ENCODE results near the gene SLC9C2. TPM values are rescaled to one million over a fixed set of nuclear protein-coding genes. Genes with fewer than 3 reads are reported as not detected.

SLC9C2 gene
- total RNA-seq, 1 experiment from 2014 or later = not detected

- CTCF ChIA-PET = no interaction called here
- H3K27ac ChIP-seq (ENCODE audit: low read length) = no peak overlapping the region
- POLR2A ChIA-PET = no interaction called here
- DNase-seq (ENCODE audit: low read depth, low spot score) (no peak), ATAC-seq (no peak)
- H3K9me3 ChIP-seq (ENCODE audit: control insufficient read depth, insufficient read depth, low read depth, low read length) = no peaks in the 10 kb centered on the region
- peaks cover 53% of the 10 kb centered on the region for H3K36me3 ChIP-seq (ENCODE audit: control insufficient read depth, insufficient read depth, low read length)
- in situ Hi-C loops (cut with HindIII; ENCODE audit: low pct_unique_long_range_greater_than_20kb, low sequenced_read_pairs) (no loop called here), intact Hi-C loops (cut with micrococcal nuclease; ENCODE audit: unreplicated experiment) (no loop called here)
- no peak overlapping the region for H3K4me3 ChIP-seq (ENCODE audit: low read depth in 2 of 2, low read length in 2 of 2)
- no peaks in the 10 kb centered on the region for H3K27me3 ChIP-seq (ENCODE audit: control insufficient read depth, insufficient read depth, low read length)
- TF ChIP-seq TCF7L2 (IDR thresholded peaks at IDR 0.05; ENCODE audit: low read depth, low read length) (no peak), REST (IDR thresholded peaks at IDR 0.05; ENCODE audit: insufficient read depth in 1 of 2, low read depth in 2 of 2, low read length in 1 of 2) (no peak)
- BruUV-seq (replicated peaks) = no TSS peak
- H3K4me1 ChIP-seq (ENCODE audit: control insufficient read depth, insufficient read depth, low read length) = peaks cover 15% of the 10 kb centered on the region
Measured at GRCh38 chr1:173481195-173481772, 121.6 kb downstream of the SLC9C2 start.

GRCh38 chr1:173479649-173480048, 123.2 kb downstream of the SLC9C2 start:
- no TSS peak for BruUV-seq (replicated peaks)
- TF ChIP-seq POLR2AphosphoS5 (IDR thresholded peaks at IDR 0.05; ENCODE audit: low read depth, low read length) (no peak), REST (IDR thresholded peaks at IDR 0.05; ENCODE audit: insufficient read depth in 1 of 2, low read depth in 2 of 2, low read length in 1 of 2) (no peak), CTCF (IDR thresholded peaks at IDR 0.05) (no peak), TCF7L2 (IDR thresholded peaks at IDR 0.05; ENCODE audit: low read depth, low read length) (no peak), SIN3A (IDR thresholded peaks at IDR 0.05; ENCODE audit: borderline replicate concordance, insufficient read depth, low read depth, low read length) (no peak)
- Histone ChIP-seq H3K4me1 (ENCODE audit: control insufficient read depth, insufficient read depth, low read length) (peaks cover 26% of the 10 kb centered on the region), H3K27ac (ENCODE audit: low read length) (no peak overlapping the region), H3K9me3 (ENCODE audit: control insufficient read depth, insufficient read depth, low read depth, low read length) (no peaks in the 10 kb centered on the region), H3K4me3 (ENCODE audit: low read depth in 2 of 2, low read length in 2 of 2) (no peak overlapping the region), H3K36me3 (ENCODE audit: control insufficient read depth, insufficient read depth, low read length) (peaks cover 41% of the 10 kb centered on the region), H3K27me3 (ENCODE audit: control insufficient read depth, insufficient read depth, low read length) (no peaks in the 10 kb centered on the region)
- CTCF ChIA-PET = no interaction called here
- POLR2A ChIA-PET = no interaction called here
- intact Hi-C loops (cut with micrococcal nuclease; ENCODE audit: unreplicated experiment) (no loop called here), in situ Hi-C loops (cut with HindIII; ENCODE audit: low pct_unique_long_range_greater_than_20kb, low sequenced_read_pairs) (no loop called here)
- ATAC-seq (no peak), DNase-seq (ENCODE audit: low read depth, low spot score) (no peak)

Measured in Panc1 (cell line).